Heart left ventricle (tissue), 13 donors: ENCODE measurements around the gene ACD.

Experiments
- POLR2A ChIP-seq, 2 donors: fragments of 450-650 bp; IDR thresholded peaks; one replicate each; pipeline ENCODE4 v1.6.1; 2017; ENCODE audit warnings: antibody characterized with exemption in 2 of 2, mild to moderate bottlenecking in 2 of 2, moderate library complexity in 2 of 2
- TF ChIP-seq, protein P1 (sequence below), 12 donors: fragments of 200-600 bp; sonication (generic) in 4 of 12; IDR thresholded peaks; one replicate each; pipeline versions ENCODE4 v1.5.0 to v1.8.0; 2018 to 2022; ENCODE audit warnings: antibody characterized with exemption in 12 of 12, mild to moderate bottlenecking in 5 of 12
- donor health status: ischemic (EF 13 %, LVEDD 7.1; RV severe dilation, severe dysfunction).
- donor health status: DM: no; HTN: yes; CAD: no.
- donor health status: DM: no; HTN: no; CAD: no.
- donor health status: ischemic (EF 25% LVEDD 6.9; RV normal size, moderate dysfunction).
- donor health status: ischemic (EF 25% LVEDD 5.7; RV mildly dilated, moderate dysfunction).
- donor health status: ischemic (EF 35%, LVEDD 5.7; RV mildly dilated, moderate dysfunction).
- donor health status: nonischemic (EF 11% LVEDD 7.7; RV severe dilation, severe dysfunction).
- donor health status: DM: yes; HTN: yes; CAD: no.
- donor health status: PGD.
- donor health status: ischemic (EF 29% LVEDD 5.4; RV normal size, mild dysfunction).
- donor health status: nonischemic (EF 23%, LVEDD 6.1; RV moderate dilation, normal function).

DNA sequence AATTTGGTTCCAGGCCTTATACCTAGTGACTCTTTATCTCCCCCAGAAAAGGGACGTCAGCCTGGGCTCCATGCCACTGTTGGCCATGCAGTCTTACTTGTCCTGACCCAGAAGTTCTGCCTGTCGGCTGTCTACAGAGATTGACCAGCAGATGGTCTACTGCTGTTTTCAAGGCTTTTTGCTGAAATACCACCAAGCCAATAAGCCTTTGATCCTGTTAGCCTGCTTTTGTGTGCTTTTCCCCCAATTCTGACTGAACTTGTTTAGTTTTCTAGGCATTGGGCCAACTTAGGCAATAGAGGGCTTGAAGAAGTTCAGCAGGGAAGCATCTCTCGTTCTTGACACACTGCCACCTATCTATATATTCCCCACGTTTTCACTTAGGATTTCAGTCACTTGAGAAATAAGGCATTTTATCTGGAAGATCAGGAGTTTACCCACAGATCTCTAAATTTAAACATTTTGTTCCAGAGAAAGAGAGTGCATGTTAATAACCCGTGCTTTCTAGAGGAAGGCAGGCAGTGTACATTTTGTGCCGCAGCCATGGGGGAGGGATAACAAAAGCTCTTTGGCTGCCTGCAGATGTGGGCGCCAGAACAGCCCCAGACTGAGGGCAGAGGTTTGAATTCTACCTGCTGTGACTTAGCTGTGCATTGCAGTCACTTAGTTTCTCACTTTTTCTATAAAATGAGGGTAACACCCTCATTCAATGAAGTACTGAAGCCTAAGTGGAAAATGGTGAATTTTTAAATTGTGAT, 27.5 kb downstream of the ACD start:
- TF ChIP-seq, protein P1, sequence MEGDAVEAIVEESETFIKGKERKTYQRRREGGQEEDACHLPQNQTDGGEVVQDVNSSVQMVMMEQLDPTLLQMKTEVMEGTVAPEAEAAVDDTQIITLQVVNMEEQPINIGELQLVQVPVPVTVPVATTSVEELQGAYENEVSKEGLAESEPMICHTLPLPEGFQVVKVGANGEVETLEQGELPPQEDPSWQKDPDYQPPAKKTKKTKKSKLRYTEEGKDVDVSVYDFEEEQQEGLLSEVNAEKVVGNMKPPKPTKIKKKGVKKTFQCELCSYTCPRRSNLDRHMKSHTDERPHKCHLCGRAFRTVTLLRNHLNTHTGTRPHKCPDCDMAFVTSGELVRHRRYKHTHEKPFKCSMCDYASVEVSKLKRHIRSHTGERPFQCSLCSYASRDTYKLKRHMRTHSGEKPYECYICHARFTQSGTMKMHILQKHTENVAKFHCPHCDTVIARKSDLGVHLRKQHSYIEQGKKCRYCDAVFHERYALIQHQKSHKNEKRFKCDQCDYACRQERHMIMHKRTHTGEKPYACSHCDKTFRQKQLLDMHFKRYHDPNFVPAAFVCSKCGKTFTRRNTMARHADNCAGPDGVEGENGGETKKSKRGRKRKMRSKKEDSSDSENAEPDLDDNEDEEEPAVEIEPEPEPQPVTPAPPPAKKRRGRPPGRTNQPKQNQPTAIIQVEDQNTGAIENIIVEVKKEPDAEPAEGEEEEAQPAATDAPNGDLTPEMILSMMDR (IDR thresholded peaks at IDR 0.05): no peak
- TF ChIP-seq POLR2A (IDR thresholded peaks at IDR 0.05): no peak
